ENCODE results near the gene RASL10A. TPM values are rescaled to one million over a fixed set of nuclear protein-coding genes. Genes with fewer than 3 reads are reported as not detected.

Gene RASL10A
- total and polyA plus RNA-seq, 2 experiments from 2014 or later, result 0.33 to 6.3 TPM

DNA sequence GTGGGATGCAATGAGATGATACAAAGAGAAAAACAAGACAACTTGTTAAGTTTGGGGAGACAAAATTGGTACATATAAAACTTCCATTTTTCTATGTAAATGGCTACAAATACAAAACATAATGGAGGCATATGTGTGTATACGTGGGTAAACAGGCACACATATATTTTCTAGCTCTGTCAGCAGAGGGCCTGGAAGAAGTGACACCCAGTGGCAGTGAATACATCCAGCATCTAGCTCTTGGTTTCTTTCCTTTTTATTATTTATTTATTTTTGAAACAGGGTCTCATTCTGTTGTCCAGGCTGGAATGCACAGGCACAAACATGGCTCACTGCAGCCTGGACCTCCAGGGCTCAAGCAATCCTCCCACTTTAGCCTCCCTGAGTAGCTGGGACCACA is 5.0 kb upstream of the RASL10A start:
- TF ChIP-seq, protein P1, sequence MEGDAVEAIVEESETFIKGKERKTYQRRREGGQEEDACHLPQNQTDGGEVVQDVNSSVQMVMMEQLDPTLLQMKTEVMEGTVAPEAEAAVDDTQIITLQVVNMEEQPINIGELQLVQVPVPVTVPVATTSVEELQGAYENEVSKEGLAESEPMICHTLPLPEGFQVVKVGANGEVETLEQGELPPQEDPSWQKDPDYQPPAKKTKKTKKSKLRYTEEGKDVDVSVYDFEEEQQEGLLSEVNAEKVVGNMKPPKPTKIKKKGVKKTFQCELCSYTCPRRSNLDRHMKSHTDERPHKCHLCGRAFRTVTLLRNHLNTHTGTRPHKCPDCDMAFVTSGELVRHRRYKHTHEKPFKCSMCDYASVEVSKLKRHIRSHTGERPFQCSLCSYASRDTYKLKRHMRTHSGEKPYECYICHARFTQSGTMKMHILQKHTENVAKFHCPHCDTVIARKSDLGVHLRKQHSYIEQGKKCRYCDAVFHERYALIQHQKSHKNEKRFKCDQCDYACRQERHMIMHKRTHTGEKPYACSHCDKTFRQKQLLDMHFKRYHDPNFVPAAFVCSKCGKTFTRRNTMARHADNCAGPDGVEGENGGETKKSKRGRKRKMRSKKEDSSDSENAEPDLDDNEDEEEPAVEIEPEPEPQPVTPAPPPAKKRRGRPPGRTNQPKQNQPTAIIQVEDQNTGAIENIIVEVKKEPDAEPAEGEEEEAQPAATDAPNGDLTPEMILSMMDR (IDR thresholded peaks at IDR 0.05; ENCODE audit: poor library complexity), result no peak
- TF ChIP-seq EZH2phosphoT487 (IDR thresholded peaks at IDR 0.05; ENCODE audit: low read depth, severe bottlenecking, unreplicated experiment) (no peak), EZH2 (IDR thresholded peaks at IDR 0.05; ENCODE audit: borderline replicate concordance) (no peak)
- WGBS (ENCODE audit: low lambda C conversion rate, missing lambda C conversion rate), result 60% methylated on average over 1 of the region's 1 CpG
- peaks cover 10% of the 10 kb centered on the region for H3K27me3 ChIP-seq

DNA sequence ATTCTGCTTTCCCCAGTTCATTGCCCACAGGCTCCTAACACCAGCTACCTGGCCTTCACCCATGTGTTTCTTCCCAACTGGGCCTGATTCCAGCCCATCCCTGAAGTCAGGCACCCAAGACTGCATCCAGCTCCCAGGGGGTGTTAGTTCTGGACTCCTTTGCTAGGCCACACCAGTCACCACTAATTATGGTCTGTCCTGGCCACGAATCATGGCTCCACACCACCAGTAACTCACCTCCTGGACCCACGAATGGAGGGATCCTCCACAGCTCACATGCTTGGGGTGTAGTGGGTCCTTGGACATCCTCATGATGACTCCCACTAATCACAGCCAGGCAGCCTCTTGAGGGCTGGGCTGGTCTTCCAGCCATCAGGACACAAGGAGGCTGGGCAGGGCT is 3.6 kb upstream of the RASL10A start:
- whole genome bisulfite sequencing (ENCODE audit: low lambda C conversion rate, missing lambda C conversion rate), result 93% methylated on average over 2 of the region's 2 CpGs
- Histone ChIP-seq H3K4me2 (no peak overlapping the region), H4K20me1 (ENCODE audit: insufficient read depth, poor library complexity, severe bottlenecking) (no peaks in the 10 kb centered on the region), H3K79me2 (no peaks in the 10 kb centered on the region), H3K9me2 (replicated peaks; ENCODE audit: insufficient read depth) (no peaks in the 10 kb centered on the region), H3K36me3 (replicated peaks; ENCODE audit: insufficient read depth, low read depth) (no peaks in the 10 kb centered on the region), H3K27me3 (peaks cover 23% of the 10 kb centered on the region), H3K9me3 (ENCODE audit: low read depth) (no peaks in the 10 kb centered on the region), H2AFZ (no peak overlapping the region), H3K4me3 (no peak overlapping the region), H3K27ac (no peak overlapping the region), H3K4me1 (ENCODE audit: insufficient read depth) (peaks cover 7% of the 10 kb centered on the region)
- TF ChIP-seq, protein P1 (IDR thresholded peaks at IDR 0.05; ENCODE audit: poor library complexity), result no peak
- TF ChIP-seq EZH2phosphoT487 (IDR thresholded peaks at IDR 0.05; ENCODE audit: low read depth, severe bottlenecking, unreplicated experiment), result no peak
- TF ChIP-seq EZH2 (IDR thresholded peaks at IDR 0.05; ENCODE audit: borderline replicate concordance), result no peak
- no peak for DNase-seq (ENCODE audit: low spot score)

More for the DNA sequence above, 5.0 kb upstream of the RASL10A start:
- Histone ChIP-seq H3K4me2 (no peak overlapping the region), H3K9me2 (replicated peaks; ENCODE audit: insufficient read depth) (no peaks in the 10 kb centered on the region), H3K36me3 (replicated peaks; ENCODE audit: insufficient read depth, low read depth) (no peaks in the 10 kb centered on the region), H4K20me1 (ENCODE audit: insufficient read depth, poor library complexity, severe bottlenecking) (no peaks in the 10 kb centered on the region), H2AFZ (no peak overlapping the region), H3K4me3 (no peak overlapping the region), H3K4me1 (ENCODE audit: insufficient read depth) (no peaks in the 10 kb centered on the region), H3K79me2 (no peaks in the 10 kb centered on the region), H3K9me3 (ENCODE audit: low read depth) (no peaks in the 10 kb centered on the region), H3K27ac (no peak overlapping the region)
- DNase-seq (ENCODE audit: low spot score), result no peak

DNA sequence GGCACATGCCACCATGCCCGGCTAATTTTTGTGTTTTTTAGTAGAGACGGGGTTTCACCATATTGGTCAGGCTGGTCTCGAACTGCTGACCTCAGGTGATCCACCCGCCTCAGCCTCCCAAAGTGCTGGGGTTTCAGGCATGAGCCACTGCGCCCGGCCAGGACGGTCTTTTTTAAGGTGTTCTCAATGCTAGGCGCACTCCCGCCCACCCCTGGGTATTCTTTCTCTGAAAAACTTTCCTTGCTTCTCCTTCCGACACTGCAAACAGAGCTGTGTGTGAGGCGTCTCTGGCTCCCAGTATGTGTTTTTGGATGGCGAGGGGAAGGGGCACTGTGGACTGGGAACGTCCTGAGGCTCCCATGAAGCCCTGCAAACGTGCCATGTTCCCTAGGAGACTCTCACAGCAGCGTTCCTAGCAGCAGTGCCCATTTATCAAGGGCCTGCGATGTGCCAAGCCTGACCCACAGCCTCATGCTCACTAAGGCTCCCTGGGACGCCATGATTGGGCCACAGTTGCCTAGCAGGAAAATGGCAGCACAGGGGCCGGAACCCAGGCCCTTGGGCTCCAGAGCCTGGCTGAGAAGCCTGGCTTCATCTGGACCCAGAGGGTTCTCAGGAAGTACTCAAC is 2.4 kb upstream of the RASL10A start:
- no peak overlapping the region for H3K4me3 ChIP-seq
- TF ChIP-seq, protein P1 (IDR thresholded peaks at IDR 0.05; ENCODE audit: poor library complexity), result no peak
- TF ChIP-seq EZH2 (IDR thresholded peaks at IDR 0.05; ENCODE audit: borderline replicate concordance) (no peak), EZH2phosphoT487 (IDR thresholded peaks at IDR 0.05; ENCODE audit: low read depth, severe bottlenecking, unreplicated experiment) (no peak)
- no peak for DNase-seq (ENCODE audit: low spot score)

More for the DNA sequence above, 2.4 kb upstream of the RASL10A start:
- no peaks in the 10 kb centered on the region for H4K20me1 ChIP-seq (ENCODE audit: insufficient read depth, poor library complexity, severe bottlenecking)
- H3K9me2 ChIP-seq (replicated peaks; ENCODE audit: insufficient read depth), result no peaks in the 10 kb centered on the region
- H3K27me3 ChIP-seq, result peaks cover 34% of the 10 kb centered on the region
- WGBS (ENCODE audit: low lambda C conversion rate, missing lambda C conversion rate), result 94% methylated on average over 18 of the region's 18 CpGs
- H3K9me3 ChIP-seq (ENCODE audit: low read depth), result no peaks in the 10 kb centered on the region
- no peaks in the 10 kb centered on the region for H3K79me2 ChIP-seq
- H2AFZ ChIP-seq, result no peak overlapping the region
- H3K36me3 ChIP-seq (replicated peaks; ENCODE audit: insufficient read depth, low read depth), result no peaks in the 10 kb centered on the region
- peaks cover 7% of the 10 kb centered on the region for H3K4me1 ChIP-seq (ENCODE audit: insufficient read depth)
- no peak overlapping the region for H3K27ac ChIP-seq
- H3K4me2 ChIP-seq, result no peak overlapping the region

Measured in hepatocyte (in vitro differentiated cells).